Left renal pelvis (tissue), 4 donors: ENCODE measurements around the gene ATRAID. TPM values are rescaled to one million over a fixed set of nuclear protein-coding genes. Genes with fewer than 3 reads are reported as not detected.
"Not testable (repeated sequence)": the region's sequence is repeated elsewhere in the genome, so short reads cannot be mapped to it uniquely, and the experiment has no call there.

Experiments used
- DNase-seq, 4 donors: peaks; one replicate each; pipeline ENCODE4 v3.0.0-alpha.2; 2013; ENCODE audit warnings: low read depth in 4 of 4, low spot score in 3 of 4
- polyA plus RNA-seq, 4 donors: library from polyadenylated mRNA; unstranded; fragments of 120-200 nt; gene quantifications; one replicate each; pipeline ENCODE4 v1.2.1, GENCODE V29; 2013; ENCODE audit not compliant: insufficient read length in 4 of 4

ATRAID gene, protein sequence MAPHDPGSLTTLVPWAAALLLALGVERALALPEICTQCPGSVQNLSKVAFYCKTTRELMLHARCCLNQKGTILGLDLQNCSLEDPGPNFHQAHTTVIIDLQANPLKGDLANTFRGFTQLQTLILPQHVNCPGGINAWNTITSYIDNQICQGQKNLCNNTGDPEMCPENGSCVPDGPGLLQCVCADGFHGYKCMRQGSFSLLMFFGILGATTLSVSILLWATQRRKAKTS
- 100 to 1,000 TPM; 142 to 162 (median 153) TPM for polyA plus RNA-seq

DNA sequence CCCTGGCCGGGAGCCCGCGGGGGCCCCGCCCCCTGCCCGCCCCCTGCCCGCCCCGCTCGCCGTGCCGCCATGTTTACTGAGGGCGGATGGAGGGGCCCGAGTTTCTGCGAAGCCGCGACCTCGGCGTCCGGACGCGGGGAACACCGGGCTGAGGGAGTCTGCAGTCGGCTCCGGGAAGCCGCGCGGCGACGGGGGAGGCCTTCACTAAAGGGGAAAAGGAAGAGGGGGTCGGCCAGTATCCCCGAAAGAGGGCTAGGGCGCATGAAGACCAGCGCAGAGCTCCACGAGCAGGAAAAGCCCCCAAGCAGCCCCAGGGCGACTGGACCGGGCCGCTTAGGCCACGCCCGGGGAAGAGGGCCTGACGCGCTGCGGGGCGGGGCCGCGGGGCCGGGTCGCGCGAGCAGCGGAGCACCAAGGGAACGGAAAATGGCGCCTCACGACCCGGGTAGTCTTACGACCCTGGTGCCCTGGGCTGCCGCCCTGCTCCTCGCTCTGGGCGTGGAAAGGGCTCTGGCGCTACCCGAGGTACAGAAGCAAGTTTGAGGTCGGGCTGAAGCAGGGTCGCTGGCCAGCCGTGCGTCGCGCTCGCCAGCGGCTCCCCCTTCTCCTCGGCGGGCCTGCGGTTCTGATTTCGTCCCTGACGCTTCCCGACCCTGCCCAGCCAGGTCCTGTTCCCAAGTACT lies at the start of gene ATRAID, which contains the start of gene SLC5A6:
Gene ATRAID, plus strand, starts transcription at position 99 of the 683 bp plus-strand sequence. Its CDS starts 328 bp downstream, at position 427.
Gene SLC5A6, minus strand, starts transcription at position 326 of the 683 bp plus-strand sequence. CDS start 4,618 bp downstream, outside the sequence.
- peak; percentile 82 to 86 (median 83) for DNase-seq

DNA sequence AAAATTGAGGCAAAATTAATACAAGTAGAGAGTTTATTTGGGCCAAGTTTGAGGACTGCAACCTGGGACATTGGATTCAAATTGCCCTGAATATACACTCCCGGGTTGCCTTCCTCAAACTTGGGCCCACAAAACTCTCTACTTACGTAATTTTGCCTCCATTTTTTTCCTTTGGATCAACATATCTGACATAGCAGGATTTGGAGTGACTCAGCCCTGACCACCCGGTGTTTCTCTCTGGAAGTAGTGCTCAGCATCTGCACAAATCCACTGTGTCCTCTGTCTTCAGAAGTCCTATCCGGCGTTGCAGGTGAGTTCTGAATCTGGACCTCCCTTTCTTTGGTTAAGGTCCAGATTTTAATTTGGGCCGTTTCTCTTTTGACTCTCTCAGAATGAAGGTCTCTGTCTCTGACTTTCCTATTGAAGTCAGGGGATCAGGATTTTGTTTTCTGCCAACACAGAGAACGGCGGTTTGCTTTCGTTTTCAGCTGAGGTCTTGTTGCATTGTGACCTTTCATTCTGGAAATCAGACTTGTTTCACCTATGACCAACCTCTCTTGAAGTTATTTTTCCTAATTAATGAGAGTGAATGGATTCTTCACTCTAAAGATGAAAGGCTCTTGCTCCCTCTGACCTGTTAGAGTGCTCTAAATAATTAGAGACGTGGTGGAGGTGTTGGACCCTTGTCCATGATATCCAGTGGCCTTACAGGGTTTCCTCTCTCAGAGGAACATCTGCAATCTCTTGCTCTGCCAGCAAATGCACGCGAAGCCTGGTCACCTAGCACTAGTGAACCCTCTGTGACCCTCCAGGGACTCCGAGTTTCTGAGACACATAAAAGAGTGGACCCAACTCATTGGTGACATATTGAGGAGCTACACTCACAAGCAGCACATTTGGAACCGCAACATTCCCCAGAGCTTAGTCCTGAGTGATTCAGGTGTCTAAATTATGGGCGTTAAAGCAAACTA lies 49.4 kb upstream of the ATRAID start:
- DNase-seq = no peak

DNA sequence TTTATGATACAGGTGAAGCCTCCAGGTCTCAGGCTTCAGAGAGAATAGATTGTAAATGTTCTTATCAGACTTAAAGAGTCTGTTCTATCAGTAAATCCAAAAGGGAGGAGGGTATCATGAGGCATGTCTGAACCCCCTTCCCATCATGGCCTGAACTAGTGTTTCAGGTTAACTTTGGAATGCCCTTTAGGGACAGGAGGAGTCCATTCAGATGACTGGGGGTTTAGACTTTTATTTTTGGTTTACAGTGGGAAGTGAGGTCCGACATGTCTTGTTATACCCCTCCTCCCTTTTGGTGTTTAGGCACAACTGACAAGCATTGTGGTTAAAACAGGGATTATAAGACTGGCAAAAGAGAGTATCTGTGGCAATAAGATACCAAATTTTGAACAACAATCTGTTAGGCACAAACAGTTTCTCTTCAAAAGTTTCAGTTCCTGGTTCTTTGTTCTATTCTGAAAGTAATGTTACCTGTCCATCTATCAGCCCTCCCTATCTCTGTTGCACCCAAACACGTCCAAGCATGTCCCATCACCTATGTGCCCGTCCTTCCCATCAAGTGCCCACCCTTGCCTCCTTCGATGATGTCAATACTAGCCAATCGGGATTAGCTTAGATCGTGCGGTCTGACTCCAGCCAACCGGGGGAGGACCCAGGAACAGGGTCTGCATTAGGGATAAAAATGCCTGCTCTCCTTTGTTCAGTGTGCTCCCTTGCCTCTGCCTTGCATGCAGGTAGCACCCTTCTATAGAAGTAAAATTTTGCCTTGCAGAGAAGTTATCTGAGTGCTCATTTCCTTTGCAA lies 46.7 kb upstream of the ATRAID start:
- no peak for DNase-seq

DNA sequence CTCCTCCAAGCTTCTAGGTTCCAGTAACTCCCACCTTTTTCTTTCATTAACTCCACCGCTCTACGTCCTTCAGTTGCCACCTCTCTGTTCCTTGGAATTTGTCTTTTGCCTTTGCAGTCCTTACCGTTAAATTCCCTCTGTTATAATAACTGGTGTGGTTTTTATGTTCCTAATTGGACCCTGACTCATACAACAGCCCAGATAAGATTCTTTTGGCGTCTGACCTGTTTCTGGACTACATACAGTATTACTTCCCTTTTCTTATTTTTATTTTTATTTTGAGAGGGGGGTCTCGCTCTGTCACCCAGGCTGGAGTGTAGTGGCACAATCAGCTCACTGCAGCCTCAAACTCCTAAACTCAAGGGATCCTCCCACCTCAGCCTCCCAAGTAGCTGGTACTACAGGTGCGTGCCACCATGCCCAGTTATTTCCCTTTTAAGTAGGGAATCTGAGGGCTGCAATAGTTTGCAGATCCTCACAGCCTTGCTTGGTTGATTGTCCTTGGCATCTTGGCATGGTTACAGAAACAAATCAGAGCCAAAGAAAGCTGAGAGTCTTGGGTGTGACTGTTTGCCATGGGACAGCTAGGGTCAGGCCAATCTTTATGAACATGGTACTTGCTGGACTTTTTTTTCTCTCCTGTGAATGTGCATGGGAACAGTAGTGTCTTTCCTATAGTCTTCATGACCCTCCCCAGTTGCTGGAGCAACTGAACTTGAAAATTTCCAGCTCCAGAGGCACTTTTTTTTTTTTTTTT lies 41.1 kb upstream of the ATRAID start:
- no peak for DNase-seq

DNA sequence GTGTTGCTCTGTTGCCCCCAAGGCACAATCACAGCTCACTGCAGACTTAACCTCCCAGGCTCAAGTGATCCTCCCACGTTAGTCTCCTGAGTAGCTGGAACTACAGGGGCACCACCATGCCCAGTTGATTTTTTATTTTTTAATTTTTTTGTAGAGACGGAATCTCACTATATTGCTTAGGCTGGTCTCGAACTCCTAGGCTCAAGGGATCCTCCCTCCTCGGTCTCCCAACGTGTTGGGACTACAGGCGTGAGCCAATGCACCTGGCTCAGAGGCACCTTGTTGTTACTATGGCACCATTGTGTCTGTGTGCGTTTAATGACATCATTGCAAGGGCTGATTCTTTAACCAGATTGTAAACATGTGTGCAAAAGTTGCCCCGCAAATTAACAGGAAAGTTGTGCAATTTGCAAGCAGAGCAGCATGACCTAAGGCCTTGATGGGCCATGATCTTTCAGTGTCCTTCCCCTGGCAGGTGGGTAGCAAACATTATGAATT lies 40.4 kb upstream of the ATRAID start:
- no peak for DNase-seq

DNA sequence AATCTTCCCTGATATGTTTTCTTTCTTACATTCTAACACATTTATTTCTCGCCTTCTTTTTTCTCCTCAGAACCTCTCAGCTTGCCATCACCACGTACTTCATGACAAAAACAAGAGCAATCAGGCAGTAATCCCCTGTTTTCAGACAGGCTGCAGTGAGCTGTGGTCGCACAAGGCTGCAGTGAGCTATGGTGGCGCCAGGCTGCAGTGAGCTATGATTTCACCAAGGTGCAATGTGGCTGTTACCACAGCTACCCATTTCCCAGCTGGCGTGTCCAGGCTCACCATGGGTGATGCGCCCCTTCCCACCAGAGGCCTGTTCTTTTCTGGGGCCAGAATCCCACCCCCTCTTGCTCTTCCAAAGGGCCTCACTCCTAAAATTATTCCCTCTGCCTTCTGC lies 37.2 kb upstream of the ATRAID start:
- DNase-seq = no peak

DNA sequence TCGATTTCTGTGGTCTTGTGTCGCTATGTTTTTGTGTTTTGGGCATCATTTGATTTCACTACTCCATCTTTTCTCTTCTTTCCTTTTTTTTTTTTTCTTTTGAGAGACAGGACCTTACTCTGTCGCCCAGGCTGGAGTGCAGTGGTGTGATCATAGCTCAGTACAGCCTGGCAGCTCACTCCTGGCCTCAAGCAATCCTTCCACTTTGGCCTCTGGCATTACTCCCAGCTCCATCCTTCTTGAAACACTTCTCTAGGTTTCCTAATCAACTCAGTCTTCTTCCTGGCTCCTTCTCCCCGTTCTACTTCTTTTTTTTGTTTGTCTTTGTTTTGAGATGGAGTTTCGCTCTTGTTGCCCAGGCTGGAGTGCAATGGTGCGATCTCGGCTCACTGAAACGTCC lies 36.5 kb upstream of the ATRAID start:
- no peak for DNase-seq

DNA sequence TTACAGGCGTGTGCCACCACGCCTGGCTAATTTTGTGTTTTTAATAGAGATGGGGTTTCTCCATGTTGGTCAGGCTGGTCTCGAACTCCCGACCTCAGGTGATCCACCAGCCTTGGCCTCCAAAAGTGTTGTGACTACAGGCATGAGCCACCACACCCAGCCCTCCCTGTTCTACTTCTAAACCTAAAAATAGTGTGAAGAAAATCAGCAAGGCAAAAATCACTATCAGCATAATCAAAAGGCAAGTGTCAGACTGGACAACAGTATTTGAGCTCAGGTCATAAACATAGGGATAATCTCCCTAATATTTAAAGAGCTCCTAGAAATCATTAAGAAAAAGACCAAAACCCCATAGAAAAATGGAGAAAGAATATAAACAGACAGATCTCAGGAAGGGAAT lies 36.1 kb upstream of the ATRAID start:
- not testable (repeated sequence) for DNase-seq

DNA sequence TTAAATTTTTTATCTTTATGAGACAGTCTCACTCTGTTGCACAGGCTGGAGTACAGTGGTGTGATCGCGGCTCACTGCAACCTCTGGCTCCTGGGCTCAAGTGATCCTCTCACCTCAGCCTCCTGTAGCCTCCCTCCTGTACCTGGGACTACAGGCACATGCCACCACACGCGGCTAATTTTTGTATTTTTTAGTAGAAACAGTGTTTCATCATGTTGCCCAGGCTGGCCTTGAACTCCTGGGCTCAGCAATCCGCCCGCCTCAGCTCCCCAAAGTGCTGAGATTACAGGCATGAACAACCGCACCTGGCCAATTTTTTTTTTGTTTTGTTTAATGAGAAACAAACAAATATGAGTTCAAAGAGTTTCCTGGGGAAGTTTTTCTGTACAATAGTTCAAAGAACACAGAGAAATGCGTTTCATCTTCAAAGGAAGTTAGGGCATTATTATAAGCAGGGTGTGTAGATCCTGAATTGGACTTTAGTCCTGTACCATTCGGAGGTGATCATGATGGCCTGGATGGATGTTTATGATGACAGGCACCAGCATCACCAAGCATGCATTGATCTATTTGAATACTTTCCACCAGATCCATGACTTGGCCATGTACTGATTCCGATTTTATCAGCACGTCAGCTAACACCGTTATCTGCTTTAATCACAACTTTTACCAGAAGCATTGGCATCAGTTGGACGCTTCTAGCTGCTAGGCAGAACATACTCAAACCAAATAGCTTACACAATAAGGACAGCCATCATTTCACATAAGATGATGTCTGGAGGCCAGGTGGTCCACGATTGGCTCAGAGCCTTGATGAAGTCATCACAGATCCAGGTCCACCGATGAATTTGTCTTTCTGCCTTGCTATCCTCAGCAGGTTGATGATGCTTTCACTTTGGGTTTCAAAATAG lies 34.1 kb upstream of the ATRAID start:
- DNase-seq = no peak

DNA sequence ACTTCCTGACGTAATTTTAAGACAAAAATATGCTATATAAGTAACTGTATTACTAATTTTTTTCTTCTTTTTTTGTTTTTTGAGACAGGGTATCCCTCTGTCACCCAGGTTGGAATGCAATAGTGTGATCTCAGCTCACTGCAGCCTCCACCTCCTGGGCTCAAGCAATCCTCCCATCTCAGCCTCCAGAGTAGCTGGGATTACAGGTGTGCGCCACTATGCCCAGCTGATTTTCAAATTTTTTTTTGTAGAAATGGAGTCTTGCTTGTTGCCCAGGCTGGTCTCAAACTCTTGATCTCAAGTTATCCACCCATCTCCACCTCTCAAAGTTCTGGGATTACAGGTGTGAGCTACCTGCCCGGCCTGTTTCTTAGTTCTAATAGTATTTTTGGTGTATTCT lies 33.4 kb upstream of the ATRAID start:
- no peak for DNase-seq

DNA sequence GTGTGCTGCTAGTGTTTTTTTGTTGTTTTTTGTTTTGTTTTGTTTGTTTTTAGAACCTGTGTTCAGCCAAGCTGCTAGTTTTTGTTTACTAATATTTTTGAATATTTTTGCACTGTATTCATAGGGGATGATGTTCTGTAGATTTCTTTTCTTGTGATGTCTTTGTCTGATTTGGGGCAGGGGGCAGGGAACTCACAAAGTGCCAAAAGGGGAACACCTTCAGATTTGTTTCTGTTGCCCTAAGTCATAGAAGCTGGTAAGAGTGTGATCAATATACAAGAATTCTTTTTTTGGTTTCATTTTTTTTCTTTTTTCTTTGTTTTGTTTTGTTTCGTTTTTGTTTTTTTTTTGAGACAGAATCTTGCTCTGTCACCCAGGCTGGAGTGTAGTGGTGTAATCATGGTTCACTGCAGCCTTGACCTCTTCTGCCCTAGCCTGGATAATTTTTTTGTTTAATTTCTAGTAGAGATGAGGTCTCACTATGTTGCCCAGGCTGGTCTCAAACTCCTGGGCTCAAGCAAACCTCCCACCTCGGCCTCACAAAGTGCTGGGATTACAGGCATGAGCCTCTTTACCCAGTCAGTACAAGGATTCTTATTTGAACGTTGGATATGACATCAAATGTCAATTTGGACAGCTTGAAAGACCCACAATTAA lies 32.4 kb upstream of the ATRAID start:
- DNase-seq = no peak

DNA sequence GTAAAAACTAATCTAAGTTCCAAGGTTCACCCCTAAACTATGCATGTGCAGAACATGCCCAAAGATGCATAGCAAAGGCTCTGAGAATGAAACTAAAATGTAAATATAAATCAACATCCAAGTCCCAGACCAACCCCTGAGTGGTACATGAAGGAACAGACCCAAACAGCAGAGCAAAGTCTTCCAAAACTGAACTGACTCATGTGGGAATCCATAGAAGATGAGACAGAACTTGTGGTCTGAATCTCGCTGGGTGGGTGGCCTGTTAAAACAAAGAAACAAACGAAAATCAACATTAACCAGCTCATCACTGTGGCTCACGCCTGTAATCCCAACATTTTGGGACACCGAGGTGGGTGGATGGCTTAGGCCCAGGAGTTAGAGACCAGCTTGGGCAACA lies 29.5 kb upstream of the ATRAID start:
- no peak for DNase-seq

DNA sequence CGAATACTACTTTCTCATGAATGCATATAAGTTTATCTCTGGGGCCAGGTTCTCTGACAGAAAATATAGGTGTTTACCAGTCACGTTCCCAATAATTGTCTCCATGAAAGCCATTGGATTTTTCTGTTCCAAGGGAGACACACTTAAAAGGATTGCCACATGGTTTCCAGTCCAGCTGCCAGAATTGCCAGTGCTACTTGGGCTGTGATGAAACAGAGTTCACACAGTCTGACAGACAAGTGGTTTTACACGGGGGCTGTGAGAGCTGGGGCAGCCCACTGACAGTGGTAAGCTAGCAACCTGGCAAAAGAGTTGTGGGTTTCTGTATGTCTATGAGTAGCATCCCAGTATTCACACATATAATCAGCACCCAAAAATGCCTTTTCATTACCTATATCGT lies 27.7 kb upstream of the ATRAID start:
- no peak for DNase-seq

DNA sequence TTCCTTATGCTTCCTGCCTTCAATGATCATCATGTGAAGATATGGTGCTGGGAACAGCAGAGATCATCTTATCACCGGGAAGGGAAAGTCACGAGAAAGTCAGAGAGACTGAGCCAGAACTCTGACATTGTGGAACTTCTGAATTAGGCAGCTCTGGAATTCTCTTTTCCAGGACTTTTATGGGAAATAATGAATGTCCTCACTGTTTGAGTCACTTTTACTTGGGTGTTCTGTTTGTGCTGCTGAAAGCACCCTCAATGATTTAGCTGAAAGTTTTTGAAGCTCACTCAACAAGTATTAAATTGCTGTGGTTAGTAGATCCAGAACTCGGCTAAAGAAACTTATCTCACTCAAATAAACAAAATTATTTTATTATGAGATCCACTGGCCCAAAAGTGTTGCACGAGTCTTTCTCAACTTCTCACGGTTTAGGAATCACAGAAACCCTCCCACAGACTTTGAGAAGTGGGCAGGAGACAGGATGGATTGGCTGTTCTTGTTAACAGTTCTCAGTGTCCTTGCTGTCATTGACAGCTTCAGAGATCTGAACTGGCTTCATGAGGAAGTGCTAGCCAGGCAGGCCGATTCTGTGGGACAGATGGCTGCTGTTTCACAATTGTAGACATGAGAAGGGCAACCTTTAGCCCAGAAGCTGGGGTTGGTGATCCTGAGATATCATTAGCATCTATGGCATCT lies 26.4 kb upstream of the ATRAID start:
- no peak for DNase-seq

DNA sequence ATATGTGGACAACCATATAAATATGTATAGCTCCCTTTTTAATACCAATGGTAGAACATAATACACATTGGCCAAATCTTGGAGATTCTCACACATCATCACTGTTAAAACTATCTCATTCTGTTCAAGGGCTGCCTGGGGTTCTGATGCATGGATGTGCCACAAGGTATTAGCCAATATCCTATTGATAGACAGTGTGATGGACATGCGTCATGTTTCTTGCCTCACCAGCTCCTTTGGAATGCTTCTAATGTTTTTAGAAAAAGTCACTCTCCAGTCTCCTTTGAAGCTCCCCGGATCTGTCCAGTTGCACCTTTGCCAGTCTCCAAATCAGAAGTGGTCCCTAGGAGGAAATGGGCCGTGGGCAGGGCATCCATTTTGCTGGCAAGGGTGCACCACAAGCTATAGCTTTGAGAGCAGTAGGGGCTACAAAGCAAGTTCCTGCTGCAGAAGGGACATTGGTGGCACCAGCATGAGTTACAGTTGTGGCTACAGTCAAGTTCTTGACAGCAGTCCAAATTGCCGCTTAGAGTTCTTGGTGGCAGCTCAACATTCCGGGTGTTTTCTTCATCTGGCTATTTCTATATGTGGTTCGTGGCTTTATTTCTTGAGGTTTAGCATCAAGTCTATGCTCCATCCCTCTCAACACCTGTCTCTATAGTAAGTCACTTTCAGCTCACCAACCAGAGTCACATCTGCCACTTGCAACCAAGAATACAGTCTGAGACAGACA lies 25.1 kb upstream of the ATRAID start:
- DNase-seq = no peak

DNA sequence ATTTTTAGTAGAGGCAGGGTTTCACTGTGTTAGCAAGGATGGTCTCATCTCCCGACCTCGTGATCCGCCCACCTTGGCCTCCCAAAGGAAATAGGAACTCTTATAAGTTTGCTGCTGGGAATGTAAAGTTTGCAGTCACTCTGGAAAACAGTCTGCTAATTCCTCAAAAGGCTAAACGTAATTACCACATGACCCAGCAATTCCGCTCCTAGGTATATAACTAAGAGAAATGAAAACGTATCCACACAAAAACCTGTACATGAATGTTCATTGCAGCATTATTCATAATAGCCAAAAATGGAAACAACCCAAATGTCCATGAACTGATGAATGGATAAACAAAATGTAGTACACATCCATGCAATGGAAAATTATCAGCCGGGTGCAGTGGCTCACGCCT lies 21.9 kb upstream of the ATRAID start:
- no peak for DNase-seq
